GM12875 (cell line): ENCODE results near the gene HSF5.

Experiments used
- H3K4me3 ChIP-seq: one replicate; pipeline ENCODE4 v1.5.1; 2011; ENCODE audit warnings: low read depth, low read length, control low read depth
- TF ChIP-seq, protein P1 (sequence below): IDR thresholded peaks from 2 replicates; pipeline ENCODE4 v1.5.1; 2011; ENCODE audit warnings: low read depth, mild to moderate bottlenecking, control low read depth, inconsistent platforms, low read length, moderate library complexity, borderline replicate concordance; ENCODE audit not compliant: insufficient read depth

The HSF5 gene

DNA sequence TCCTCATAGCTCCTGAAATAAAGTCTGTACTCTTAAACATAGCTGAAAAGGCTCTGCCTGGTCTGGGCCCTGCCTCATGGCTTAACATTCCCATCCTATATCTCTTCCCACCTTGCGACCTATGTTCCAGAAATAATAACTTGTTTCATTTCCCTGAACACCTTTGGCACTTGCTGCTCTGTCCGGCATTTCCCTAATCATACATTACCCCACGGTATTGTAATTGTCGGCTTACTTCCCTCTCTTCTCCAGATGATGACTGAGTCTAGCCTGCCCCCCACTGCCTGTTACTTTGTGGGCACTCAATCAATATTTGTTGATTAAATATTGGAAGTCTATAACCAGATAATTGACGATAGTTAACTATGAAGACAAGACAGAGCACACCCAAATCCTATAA, 113.0 kb downstream of the HSF5 start:
- TF ChIP-seq, protein P1, sequence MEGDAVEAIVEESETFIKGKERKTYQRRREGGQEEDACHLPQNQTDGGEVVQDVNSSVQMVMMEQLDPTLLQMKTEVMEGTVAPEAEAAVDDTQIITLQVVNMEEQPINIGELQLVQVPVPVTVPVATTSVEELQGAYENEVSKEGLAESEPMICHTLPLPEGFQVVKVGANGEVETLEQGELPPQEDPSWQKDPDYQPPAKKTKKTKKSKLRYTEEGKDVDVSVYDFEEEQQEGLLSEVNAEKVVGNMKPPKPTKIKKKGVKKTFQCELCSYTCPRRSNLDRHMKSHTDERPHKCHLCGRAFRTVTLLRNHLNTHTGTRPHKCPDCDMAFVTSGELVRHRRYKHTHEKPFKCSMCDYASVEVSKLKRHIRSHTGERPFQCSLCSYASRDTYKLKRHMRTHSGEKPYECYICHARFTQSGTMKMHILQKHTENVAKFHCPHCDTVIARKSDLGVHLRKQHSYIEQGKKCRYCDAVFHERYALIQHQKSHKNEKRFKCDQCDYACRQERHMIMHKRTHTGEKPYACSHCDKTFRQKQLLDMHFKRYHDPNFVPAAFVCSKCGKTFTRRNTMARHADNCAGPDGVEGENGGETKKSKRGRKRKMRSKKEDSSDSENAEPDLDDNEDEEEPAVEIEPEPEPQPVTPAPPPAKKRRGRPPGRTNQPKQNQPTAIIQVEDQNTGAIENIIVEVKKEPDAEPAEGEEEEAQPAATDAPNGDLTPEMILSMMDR: no peak
- no peak overlapping the region for H3K4me3 ChIP-seq

DNA sequence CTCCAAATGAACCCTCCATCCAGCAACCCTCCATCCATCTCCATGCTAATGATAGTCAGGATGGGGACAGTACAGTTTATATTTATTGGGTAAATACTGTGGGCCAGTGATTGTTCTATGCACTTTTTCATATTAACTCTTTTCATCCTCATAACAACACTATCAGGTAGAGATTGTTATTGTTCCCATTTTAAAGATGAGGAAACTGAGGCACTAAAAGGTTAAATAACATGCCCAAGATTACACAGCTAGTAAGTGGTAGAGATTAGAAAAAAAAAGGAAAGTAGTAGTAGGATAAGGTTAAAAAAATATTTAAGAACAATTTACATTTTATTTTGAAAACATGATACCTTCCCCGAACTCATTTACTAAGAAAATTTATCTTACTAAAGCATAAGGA, 114.3 kb downstream of the HSF5 start:
- TF ChIP-seq, protein P1: no peak
- H3K4me3 ChIP-seq: no peak overlapping the region

GRCh38 chr17:58373003-58373402, 115.2 kb downstream of the HSF5 start:
- H3K4me3 ChIP-seq: no peak overlapping the region
- TF ChIP-seq, protein P1: no peak

DNA sequence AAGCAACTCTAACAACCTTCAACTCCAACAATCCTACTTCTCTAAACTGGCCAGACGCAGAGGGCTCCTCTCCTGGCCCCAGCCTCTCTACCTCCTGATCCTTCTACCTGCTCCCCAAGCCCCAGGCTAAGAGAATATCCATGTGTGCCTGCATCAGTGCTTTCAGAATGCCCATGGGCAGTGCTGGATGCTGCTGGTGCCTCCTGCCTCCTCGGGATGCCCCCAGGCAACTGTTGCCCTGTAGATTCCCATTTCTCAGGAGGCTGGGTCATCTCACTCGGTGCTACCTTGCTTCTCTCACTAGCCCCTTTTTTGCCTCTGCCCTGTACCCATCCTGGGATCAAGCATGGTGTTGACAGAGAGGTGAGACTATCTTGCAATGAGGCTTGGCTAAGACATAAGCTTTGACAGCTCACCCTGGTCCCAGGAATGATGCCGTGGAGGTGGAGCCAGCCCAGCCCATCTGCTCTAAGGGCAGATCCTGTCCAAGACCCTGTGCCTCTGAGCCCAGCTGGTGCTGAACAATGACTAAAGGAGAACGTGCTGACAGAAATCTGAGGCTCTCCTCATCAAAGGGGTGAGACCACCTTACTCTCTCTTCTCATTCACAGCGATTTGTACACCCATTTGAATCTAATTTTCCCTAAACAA, 116.8 kb downstream of the HSF5 start:
- TF ChIP-seq, protein P1: no peak
- no peak overlapping the region for H3K4me3 ChIP-seq

DNA sequence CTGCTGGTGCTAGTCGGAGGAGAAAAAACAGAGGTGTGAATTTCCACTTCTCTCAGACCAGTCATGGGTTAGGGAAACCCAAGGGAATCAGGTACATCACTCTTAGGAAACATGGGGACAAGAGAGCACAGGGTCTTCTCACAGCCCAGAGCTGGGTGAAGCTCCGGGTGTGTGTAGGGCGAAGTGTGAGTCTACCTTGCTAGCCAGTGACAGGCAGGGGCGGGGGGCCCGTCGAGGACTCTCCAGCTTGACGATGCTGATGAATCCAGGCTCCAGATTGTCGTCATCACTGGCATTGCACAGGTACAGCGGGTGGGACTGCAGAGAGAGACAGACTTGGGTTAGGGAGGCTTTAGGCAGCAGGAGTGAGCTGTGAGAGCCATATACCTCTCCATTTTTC, 117.5 kb downstream of the HSF5 start:
- H3K4me3 ChIP-seq: no peak overlapping the region
- TF ChIP-seq, protein P1: no peak

DNA sequence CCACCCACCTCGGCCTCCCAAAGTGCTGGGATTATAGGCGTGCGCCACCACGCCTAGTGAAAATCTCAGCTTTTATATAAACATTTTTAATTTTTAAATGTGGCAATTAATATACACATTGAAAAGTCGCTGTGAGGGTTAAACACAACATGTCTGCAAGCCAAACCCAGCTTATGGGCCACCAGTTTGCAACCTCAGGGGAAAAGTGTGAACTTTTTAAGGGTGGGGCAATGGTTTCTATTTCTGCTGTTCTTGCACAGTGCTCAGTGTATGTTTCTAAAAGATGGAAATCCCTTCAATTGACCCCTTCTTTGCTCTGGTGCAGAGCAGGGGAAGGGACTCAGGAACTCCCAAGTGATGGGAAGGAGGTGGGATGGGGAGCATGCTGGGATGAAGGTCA, 117.9 kb downstream of the HSF5 start:
- no peak overlapping the region for H3K4me3 ChIP-seq
- TF ChIP-seq, protein P1: no peak
